Activated CD8-positive, alpha-beta T cell treated with anti-CD3 and anti-CD28 coated beads for 36 hours (primary cell): Measurements from ENCODE around the gene SLC5A4. TPM values are rescaled to one million over a fixed set of nuclear protein-coding genes. Genes with fewer than 3 reads are reported as not detected.

ENCODE experiments used
- ATAC-seq: fragments of 200-7000 bp; cut with Tn5 transposase; one replicate; pipeline ENCODE4 v1.10.0; 2021; ENCODE audit warnings: mild to moderate bottlenecking, moderate library complexity
- CTCF ChIA-PET: fragments of 350-600 bp; sonication (Branson Sonifier 250); formaldehyde crosslinking; loops from one replicate; lab custom pipeline; 2021; ENCODE audit warnings: antibody characterized with exemption; lab: Charles Lee
- POLR2A ChIA-PET: fragments of 350-600 bp; sonication (Branson Sonifier 250); formaldehyde crosslinking; loops from one replicate; lab custom pipeline; 2021; ENCODE audit warnings: antibody characterized with exemption; lab: Charles Lee
- DNase-seq: peaks from one replicate; pipeline ENCODE4 v3.0.0-alpha.2; 2020
- H3K27ac Mint-ChIP-seq: one replicate; pipeline ENCODE4 v1.8.0; 2021; ENCODE audit warnings: mild to moderate bottlenecking, mixed read lengths
- H3K27me3 Mint-ChIP-seq: one replicate; pipeline ENCODE4 v1.8.0; 2021; ENCODE audit warnings: mixed read lengths
- H3K36me3 Mint-ChIP-seq: one replicate; pipeline ENCODE4 v1.8.0; 2021; ENCODE audit warnings: low read depth, mixed read lengths
- H3K4me1 Mint-ChIP-seq: one replicate; pipeline ENCODE4 v1.8.0; 2021; ENCODE audit warnings: low read depth, mixed read lengths
- H3K4me3 Mint-ChIP-seq: one replicate; pipeline ENCODE4 v1.8.0; 2021; ENCODE audit warnings: mild to moderate bottlenecking, moderate library complexity, mixed read lengths
- H3K9me3 Mint-ChIP-seq: one replicate; pipeline ENCODE4 v1.8.0; 2021; ENCODE audit warnings: mixed read lengths
- CTCF ChIP-seq: fragments of 200-600 bp; IDR thresholded peaks from one replicate; pipeline ENCODE4 v1.8.0; 2022; ENCODE audit warnings: antibody characterized with exemption, mild to moderate bottlenecking
- intact Hi-C: fragments of 100-400 bp; cut with micrococcal nuclease; formaldehyde crosslinking; loops from one replicate; pipeline ENCODE4 v1.10.0; 2022
- total RNA-seq, 2 experiments: library from RNA; stranded (reverse); gene quantifications; one replicate each; pipeline ENCODE4 v1.2.3, GENCODE V29; 2021

SLC5A4 gene
- total RNA-seq, 2 experiments from 2014 or later = not detected

DNA sequence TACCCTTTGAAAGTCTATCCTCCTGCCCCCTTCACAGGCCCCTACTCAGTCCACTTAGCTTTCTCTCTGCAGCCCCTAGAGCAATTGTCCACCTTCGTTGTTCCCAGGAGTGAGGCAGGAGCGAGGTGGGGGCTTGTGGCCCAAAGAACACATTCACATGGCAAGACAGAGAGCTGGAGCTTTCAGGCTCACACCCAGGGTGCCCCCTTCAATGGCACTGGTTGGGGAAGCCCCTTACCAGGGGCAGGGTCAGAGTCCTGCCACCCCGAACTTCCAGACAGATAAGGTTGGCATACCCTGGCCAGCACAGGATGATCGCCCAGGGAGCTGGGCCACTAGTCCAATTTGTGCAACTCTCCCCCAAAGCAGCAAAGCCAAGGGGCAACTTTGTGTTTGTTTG lies 6.2 kb upstream of the SLC5A4 start:
- Mint-ChIP-seq H3K27ac (no peak overlapping the region), H3K36me3 (no peaks in the 10 kb centered on the region), H3K27me3 (peaks cover 22% of the 10 kb centered on the region), H3K4me1 (peaks cover 8% of the 10 kb centered on the region), H3K4me3 (no peak overlapping the region), H3K9me3 (no peaks in the 10 kb centered on the region)
- no peak for TF ChIP-seq CTCF
- ATAC-seq (no peak), DNase-seq (no peak)
- ChIA-PET POLR2A (interaction anchor here (0.6 kb wide), 2 partner anchors 378 to 812 kb away, joined by 3 to 4 read pairs; no protein-coding TSS in a partner anchor), CTCF (interaction anchor here (1.4 to 1.8 kb wide), 3 partner anchors 59 to 291 kb away, joined by 3 to 8 read pairs (median 5); no protein-coding TSS in a partner anchor)
- intact Hi-C loops = loop anchor here (10.0 kb wide), 1 partner anchor 157 kb away; no protein-coding TSS in a partner anchor

DNA sequence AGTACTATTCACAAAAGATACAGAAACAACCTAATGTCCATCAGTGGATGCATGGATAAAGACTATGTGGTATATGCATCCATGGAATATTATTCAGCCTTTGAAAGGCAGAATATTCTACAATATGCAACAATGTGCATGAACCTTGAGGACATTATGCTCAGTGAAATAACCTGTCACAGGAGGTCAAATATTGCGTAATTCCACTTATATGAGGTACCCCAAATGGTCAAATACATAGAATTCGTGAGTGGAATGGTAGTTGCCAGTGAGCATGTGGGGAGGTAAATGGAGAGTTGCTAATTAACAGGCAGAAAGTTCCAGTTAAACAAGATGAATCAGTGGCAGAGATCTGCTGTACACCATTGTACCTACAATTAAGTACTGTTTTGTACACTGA lies 3.6 kb upstream of the SLC5A4 start:
- H3K9me3 Mint-ChIP-seq = no peaks in the 10 kb centered on the region
- no peak for TF ChIP-seq CTCF
- no peaks in the 10 kb centered on the region for H3K4me1 Mint-ChIP-seq
- DNase-seq = no peak
- peaks cover 23% of the 10 kb centered on the region for H3K27me3 Mint-ChIP-seq
- no peak overlapping the region for H3K4me3 Mint-ChIP-seq
- CTCF ChIA-PET = no interaction called here
- ATAC-seq = no peak
- POLR2A ChIA-PET = no interaction called here
- no peaks in the 10 kb centered on the region for H3K36me3 Mint-ChIP-seq
- intact Hi-C loops = no loop called here
- no peak overlapping the region for H3K27ac Mint-ChIP-seq

GRCh38 chr22:32255726-32256125 lies 579 bp upstream of the SLC5A4 start:
- no peak for TF ChIP-seq CTCF
- no peaks in the 10 kb centered on the region for H3K36me3 Mint-ChIP-seq
- H3K27me3 Mint-ChIP-seq = peaks cover 22% of the 10 kb centered on the region
- POLR2A ChIA-PET = no interaction called here
- ATAC-seq (no peak), DNase-seq (peak; percentile 3)
- H3K4me1 Mint-ChIP-seq = no peaks in the 10 kb centered on the region
- no peaks in the 10 kb centered on the region for H3K9me3 Mint-ChIP-seq
- intact Hi-C loops = no loop called here
- no peak overlapping the region for H3K27ac Mint-ChIP-seq
- no peak overlapping the region for H3K4me3 Mint-ChIP-seq
- CTCF ChIA-PET = interaction anchor here (1.5 kb wide), 1 partner anchor 10 kb away, joined by 4 read pairs; no protein-coding TSS in a partner anchor

DNA sequence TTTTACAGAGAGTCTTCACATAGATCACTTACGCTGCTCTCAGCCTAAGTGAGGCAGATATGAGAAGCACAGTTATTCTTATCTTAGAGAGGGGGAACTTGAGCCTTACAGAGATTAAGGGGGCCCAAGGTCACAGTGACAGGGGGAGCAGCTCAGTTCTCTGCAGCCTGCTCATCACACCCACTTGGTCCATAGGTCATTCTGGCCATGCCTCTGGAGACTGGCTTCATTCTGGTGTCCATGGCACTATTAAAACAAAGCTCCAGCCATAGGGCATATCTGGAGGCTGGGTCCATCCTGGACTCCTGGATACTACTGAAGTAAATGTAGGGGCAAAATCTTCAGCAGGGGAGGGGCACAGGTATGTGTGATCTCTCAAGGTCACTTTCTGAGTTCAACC lies 5.9 kb downstream of the SLC5A4 start:
- ChIA-PET CTCF (no interaction called here), POLR2A (no interaction called here)
- no peaks in the 10 kb centered on the region for H3K36me3 Mint-ChIP-seq
- TF ChIP-seq CTCF = no peak
- no peak overlapping the region for H3K4me3 Mint-ChIP-seq
- DNase-seq (no peak), ATAC-seq (no peak)
- intact Hi-C loops = no loop called here
- H3K27ac Mint-ChIP-seq = no peak overlapping the region
- peaks cover 24% of the 10 kb centered on the region for H3K27me3 Mint-ChIP-seq
- H3K4me1 Mint-ChIP-seq = no peaks in the 10 kb centered on the region
- no peaks in the 10 kb centered on the region for H3K9me3 Mint-ChIP-seq

- no peaks in the 10 kb centered on the region for H3K4me1 Mint-ChIP-seq
- TF ChIP-seq CTCF = no peak
- no peak for DNase-seq
- no peak overlapping the region for H3K27ac Mint-ChIP-seq
- no peaks in the 10 kb centered on the region for H3K9me3 Mint-ChIP-seq
- H3K27me3 Mint-ChIP-seq = peaks cover 24% of the 10 kb centered on the region
- H3K4me3 Mint-ChIP-seq = no peak overlapping the region
- POLR2A ChIA-PET = no interaction called here
- CTCF ChIA-PET = no interaction called here
- no peaks in the 10 kb centered on the region for H3K36me3 Mint-ChIP-seq
- intact Hi-C loops = no loop called here
- ATAC-seq = no peak
These were observed 6.9 kb downstream of the SLC5A4 start for GRCh38 chr22:32248276-32248675.
